SK-N-MC (cell line): ENCODE data around the gene GALNT14.

Source experiments
- EZH2 ChIP-seq: fragments of 200-600 bp; sonication (generic); IDR thresholded peaks from one replicate; pipeline ENCODE4 v1.6.1; 2017; ENCODE audit warnings: antibody characterized with exemption
- FOXP2 ChIP-seq: optimal IDR thresholded peaks from 2 replicates; pipeline ENCODE3; 2011; ENCODE audit warnings: mild to moderate bottlenecking, moderate library complexity; ENCODE audit not compliant: insufficient read depth; ENCODE audit errors: extremely low read length, control extremely low read depth
- POLR2AphosphoS5 ChIP-seq: IDR thresholded peaks from 2 replicates; pipeline ENCODE4 v1.6.1; 2012; ENCODE audit warnings: mild to moderate bottlenecking, low read depth, low read length, borderline replicate concordance

DNA sequence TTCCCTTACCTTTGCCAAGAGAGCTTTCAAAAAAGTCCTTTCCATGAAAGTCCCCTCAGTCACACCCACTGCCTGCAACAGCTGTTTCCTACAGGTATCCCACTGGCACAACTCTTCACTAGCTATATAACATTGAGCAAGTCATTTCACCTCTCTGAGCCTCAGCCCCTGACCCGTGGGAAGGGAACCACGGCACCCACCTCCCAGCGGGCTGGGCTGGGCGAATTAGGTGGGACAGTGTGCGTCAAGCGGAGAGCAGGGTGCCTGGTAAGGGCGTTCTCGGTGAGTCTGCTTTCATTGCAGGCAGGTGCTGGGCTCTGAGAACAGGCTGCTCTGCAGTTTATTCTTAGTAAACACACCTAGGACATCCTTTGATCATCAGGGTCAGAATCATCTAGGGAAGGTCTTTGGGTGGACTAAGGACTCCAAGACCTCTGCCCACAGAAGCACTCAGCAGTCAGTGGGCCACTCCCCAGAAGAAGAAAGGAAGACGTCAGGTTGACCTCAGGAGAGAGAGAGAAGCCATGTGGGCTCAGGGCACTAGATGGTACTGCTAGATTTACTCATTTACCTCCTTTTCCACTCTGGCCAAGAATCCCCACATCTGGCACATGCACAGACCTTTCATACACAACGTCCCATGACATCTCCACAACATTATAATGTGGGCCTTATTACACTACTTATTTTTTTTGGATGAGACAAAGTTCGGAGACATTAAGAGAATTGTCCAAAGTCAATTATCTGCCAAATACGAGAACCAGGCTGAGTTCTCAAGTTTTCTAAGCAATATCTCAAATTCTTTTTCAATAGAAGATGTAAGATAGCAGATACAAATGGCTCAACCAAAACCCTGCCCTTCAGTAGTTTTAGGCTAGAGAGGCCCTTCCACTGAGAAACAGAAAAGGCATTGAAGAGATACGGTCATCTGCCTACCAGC is 79.9 kb downstream of the GALNT14 start:
- TF ChIP-seq EZH2 (no peak), POLR2AphosphoS5 (no peak), FOXP2 (no peak)
